Neural cell (in vitro differentiated cells): Measurements from ENCODE around the gene CDC73. TPM values are rescaled to one million over a fixed set of nuclear protein-coding genes. Genes with fewer than 3 reads are reported as not detected.

Source experiments
- H2AFZ ChIP-seq: fragments of 200-600, 300-800 bp; sonication (generic), shearing (Covaris generic); 2 replicates; pipeline ENCODE4 v1.6.0; 2014; ENCODE audit warnings: low read depth, mild to moderate bottlenecking, antibody characterized with exemption, low read length, moderate library complexity
- H3F3A ChIP-seq: fragments of 200-600 bp; shearing (Covaris generic); 2 replicates; pipeline ENCODE4 v1.6.1; 2016; ENCODE audit warnings: mild to moderate bottlenecking, moderate library complexity, mixed read lengths, antibody characterized with exemption, low read length; ENCODE audit not compliant: insufficient read depth, poor library complexity, severe bottlenecking
- H3K27ac ChIP-seq: fragments of 200-600, 300-800 bp; sonication (generic), shearing (Covaris generic); 2 replicates; pipeline ENCODE4 v1.5.1; 2014; ENCODE audit warnings: mild to moderate bottlenecking, low read length, moderate library complexity
- H3K27me3 ChIP-seq: fragments of 300-800, 200-600 bp; sonication (generic), shearing (Covaris generic); 2 replicates; pipeline ENCODE4 v1.6.0; 2014; ENCODE audit warnings: mild to moderate bottlenecking, low read depth, low read length, moderate library complexity; ENCODE audit not compliant: insufficient read depth
- H3K36me3 ChIP-seq: fragments of 300-800, 200-600 bp; sonication (generic), shearing (Covaris generic); 2 replicates; pipeline ENCODE4 v1.5.1; 2014; ENCODE audit warnings: mild to moderate bottlenecking, antibody characterized with exemption, low read length, moderate library complexity; ENCODE audit not compliant: insufficient read depth
- H3K4me2 ChIP-seq: fragments of 300-800, 200-600 bp; sonication (generic), shearing (Covaris generic); 2 replicates; pipeline ENCODE4 v1.6.0; 2014; ENCODE audit warnings: mild to moderate bottlenecking, low read length
- H3K4me3 ChIP-seq: fragments of 300-800, 200-600 bp; sonication (generic), shearing (Covaris generic); 2 replicates; pipeline ENCODE4 v1.5.1; 2014; ENCODE audit warnings: mild to moderate bottlenecking, low read length, moderate library complexity
- H3K79me2 ChIP-seq: fragments of 200-600 bp; shearing (Covaris generic); replicated peaks from 2 replicates; pipeline ENCODE4 v1.6.0; 2014; ENCODE audit warnings: mild to moderate bottlenecking, low read length, moderate library complexity; ENCODE audit not compliant: insufficient read depth
- H3K9ac ChIP-seq: fragments of 300-800, 200-600 bp; sonication (generic), shearing (Covaris generic); 2 replicates; pipeline ENCODE4 v1.6.1; 2016; ENCODE audit warnings: mild to moderate bottlenecking, low read length, mixed read lengths
- H3K9me2 ChIP-seq: fragments of 200-600 bp; shearing (Covaris generic); 2 replicates; pipeline ENCODE4 v1.6.1; 2016; ENCODE audit warnings: mild to moderate bottlenecking, low read length, mixed read lengths; ENCODE audit not compliant: insufficient read depth
- H3K9me3 ChIP-seq: fragments of 200-600, 300-800 bp; sonication (generic), shearing (Covaris generic); 2 replicates; pipeline ENCODE4 v1.6.1; 2016; ENCODE audit warnings: mild to moderate bottlenecking, mixed run types, low read length, moderate library complexity, mixed read lengths
- H4K20me1 ChIP-seq: fragments of 200-600 bp; shearing (Covaris generic); 2 replicates; pipeline ENCODE4 v1.6.1; 2016; ENCODE audit warnings: mild to moderate bottlenecking, mixed run types; ENCODE audit not compliant: insufficient read depth
- CTCF ChIP-seq: fragments of 450-650 bp; IDR thresholded peaks from 2 replicates; pipeline ENCODE4 v1.5.1; 2014; ENCODE audit warnings: antibody characterized with exemption, mild to moderate bottlenecking, moderate library complexity; ENCODE audit not compliant: poor library complexity, severe bottlenecking
- EZH2 ChIP-seq: fragments of 200-600, 300-800 bp; shearing (Covaris generic), sonication (generic); IDR thresholded peaks from 2 replicates; pipeline ENCODE4 v1.6.1; 2014; ENCODE audit warnings: antibody characterized with exemption, low read length, borderline replicate concordance, mild to moderate bottlenecking; ENCODE audit not compliant: insufficient read depth, poor library complexity, severe bottlenecking
- MXI1 ChIP-seq: fragments of 450-650 bp; conservative IDR thresholded peaks from 2 replicates; pipeline ENCODE4 v1.6.1; 2014; ENCODE audit warnings: antibody characterized with exemption, mild to moderate bottlenecking; ENCODE audit not compliant: poor library complexity, severe bottlenecking
- POLR2AphosphoS5 ChIP-seq: IDR thresholded peaks from 2 replicates; pipeline ENCODE4 v1.6.1; 2012
- RAD21 ChIP-seq: fragments of 450-650 bp; conservative IDR thresholded peaks from 2 replicates; pipeline ENCODE4 v1.6.1; 2014; ENCODE audit warnings: antibody characterized with exemption, mild to moderate bottlenecking, moderate library complexity
- REST ChIP-seq: IDR thresholded peaks from 2 replicates; pipeline ENCODE4 v1.6.1; 2012; ENCODE audit warnings: borderline replicate concordance
- SMC3 ChIP-seq: fragments of 450-650 bp; conservative IDR thresholded peaks from 2 replicates; pipeline ENCODE4 v1.6.1; 2014; ENCODE audit warnings: antibody characterized with exemption, mild to moderate bottlenecking, moderate library complexity; ENCODE audit not compliant: poor library complexity
- TAF1 ChIP-seq: IDR thresholded peaks from 2 replicates; pipeline ENCODE4 v1.6.1; 2012; ENCODE audit warnings: low read depth
- polyA plus RNA-seq: library from polyadenylated mRNA; depleted of rRNA; stranded (reverse); fragments of >200 nt; gene quantifications from 2 replicates; pipeline ENCODE4 v1.2.3, GENCODE V29; 2014

Gene CDC73
- polyA plus RNA-seq, 1 donor from 2014 or later: 11.9 TPM

GRCh38 chr1:193184776-193185175 is 62.9 kb downstream of the CDC73 start:
- Histone ChIP-seq H3K4me2 (peak overlapping the region; percentile 84), H3F3A (no peaks in the 10 kb centered on the region), H4K20me1 (no peaks in the 10 kb centered on the region), H3K9me2 (no peaks in the 10 kb centered on the region), H3K36me3 (peaks cover 8% of the 10 kb centered on the region), H3K9me3 (no peaks in the 10 kb centered on the region), H3K27me3 (no peaks in the 10 kb centered on the region), H3K4me3 (peak overlapping the region; percentile 70), H2AFZ (no peak overlapping the region), H3K9ac (peak overlapping the region; percentile 70), H3K27ac (no peak overlapping the region), H3K79me2 (peaks cover 72% of the 10 kb centered on the region)
- TF ChIP-seq TAF1 (no peak), RAD21 (no peak), SMC3 (no peak), EZH2 (no peak), MXI1 (no peak), REST (no peak), POLR2AphosphoS5 (no peak), CTCF (no peak)

GRCh38 chr1:193185211-193185610 is 63.4 kb downstream of the CDC73 start:
- no peaks in the 10 kb centered on the region for H3K9me2 ChIP-seq
- H3K36me3 ChIP-seq: peaks cover 8% of the 10 kb centered on the region
- H3K27me3 ChIP-seq: no peaks in the 10 kb centered on the region
- no peak for TF ChIP-seq EZH2
- TF ChIP-seq MXI1: no peak
- no peak overlapping the region for H2AFZ ChIP-seq
- peak overlapping the region; percentile 70 for H3K9ac ChIP-seq
- no peaks in the 10 kb centered on the region for H3K9me3 ChIP-seq
- H3K4me2 ChIP-seq: peak overlapping the region; percentile 84
- no peaks in the 10 kb centered on the region for H4K20me1 ChIP-seq
- H3K4me3 ChIP-seq: peak overlapping the region; percentile 70
- no peak overlapping the region for H3K27ac ChIP-seq
- peaks cover 72% of the 10 kb centered on the region for H3K79me2 ChIP-seq
- no peaks in the 10 kb centered on the region for H3F3A ChIP-seq
